Spleen (tissue), 11 donors: ENCODE data around the gene KCTD5. TPM values are rescaled to one million over a fixed set of nuclear protein-coding genes. Genes with fewer than 3 reads are reported as not detected.
"Not testable (repeated sequence)": the region's sequence is repeated elsewhere in the genome, so short reads cannot be mapped to it uniquely, and the experiment has no call there.

Experiments used
- DNase-seq: peaks from one replicate; pipeline ENCODE4 v3.0.0-alpha.2; 2020
- H3K27ac ChIP-seq, 8 donors: fragments of 200-600 bp; sonication (generic) in 7 of 8; 1 replicate in 4 of 8; 2 replicates in 4 of 8; pipeline versions ENCODE4 v1.5.0 to v1.8.0; 2016 to 2021; ENCODE audit warnings: inconsistent platforms in 4 of 8, mild to moderate bottlenecking in 4 of 8, moderate library complexity in 1 of 8
- H3K27me3 ChIP-seq, 7 donors: fragments of 200-600 bp; sonication (generic) in 6 of 7; replicated peaks in 1 of 7; 1 replicate in 4 of 7; 2 replicates in 3 of 7; pipeline versions ENCODE4 v1.5.0 to v1.8.0; 2016 to 2021; ENCODE audit warnings: inconsistent platforms in 3 of 7, mild to moderate bottlenecking in 1 of 7
- H3K36me3 ChIP-seq, 6 donors: fragments of 200-600 bp; sonication (generic) in 5 of 6; 1 replicate in 4 of 6; 2 replicates in 2 of 6; pipeline versions ENCODE4 v1.5.0 to v1.8.0; 2016 to 2021; ENCODE audit warnings: inconsistent platforms in 2 of 6
- H3K4me1 ChIP-seq, 6 donors: fragments of 200-600 bp; sonication (generic) in 5 of 6; 1 replicate in 3 of 6; 2 replicates in 3 of 6; pipeline versions ENCODE4 v1.5.0 to v1.8.0; 2016 to 2021; ENCODE audit warnings: inconsistent platforms in 3 of 6
- H3K4me3 ChIP-seq, 8 donors: fragments of 200-600 bp; sonication (generic) in 7 of 8; 1 replicate in 4 of 8; 2 replicates in 4 of 8; pipeline versions ENCODE4 v1.5.0 to v1.8.0; 2016 to 2021; ENCODE audit warnings: inconsistent platforms in 4 of 8, mild to moderate bottlenecking in 4 of 8, moderate library complexity in 2 of 8
- H3K9me3 ChIP-seq, 8 donors: fragments of 200-600 bp; sonication (generic) in 7 of 8; 1 replicate in 4 of 8; 2 replicates in 4 of 8; pipeline versions ENCODE4 v1.5.0 to v1.8.0; 2016 to 2021; ENCODE audit warnings: inconsistent platforms in 4 of 8
- POLR2A ChIP-seq, 3 donors: fragments of 450-650 bp; IDR thresholded peaks; one replicate each; pipeline ENCODE4 v1.5.1; 2017; ENCODE audit warnings: antibody characterized with exemption in 3 of 3, mild to moderate bottlenecking in 1 of 3
- POLR2AphosphoS5 ChIP-seq, 3 donors: sonication (generic); formaldehyde crosslinking; IDR thresholded peaks; one replicate each; pipeline ENCODE4 v1.5.1; 2017; ENCODE audit warnings: antibody characterized with exemption in 3 of 3
- WGBS, 5 donors: extraction: QIAGEN DNeasy Blood & Tissue Kit in 3 of 5; methylation state at CpG; one replicate each; pipeline versions ENCODE4 v1.1.5 to v1.1.7; 2013 to 2018; 5-methylcytosine and 5-hydroxymethylcytosine counted together
- intact Hi-C: fragments of 100-400 bp; cut with DNase I; formaldehyde crosslinking; loops from one replicate; pipeline ENCODE4 v1.15.0; 2023; ENCODE audit warnings: low total_unique reads
- polyA plus RNA-seq, 3 donors: library from polyadenylated mRNA; stranded (reverse); fragments of 200-250 nt; gene quantifications; one replicate each; pipeline ENCODE4 v1.2.1, GENCODE V29; 2013
- total RNA-seq, 7 donors: library from RNA; depleted of rRNA in 3 of 7; stranded (reverse); fragments of >200 nt in 3 of 7; fragmentation: NEBNext Ultra II Directional in 4 of 7; extraction: Animal tissue kit (Norgen Biotek cat#: 25700) in 4 of 7; gene quantifications; one replicate each; pipeline versions ENCODE4 v1.1.0 to v1.2.1, GENCODE V29; 2016 to 2021
- TF ChIP-seq, protein P1 (sequence below), 11 experiments: fragments of 200-600 bp in 7 of 11; fragments of 450-650 bp in 4 of 11; sonication (generic) in 4 of 11; IDR thresholded peaks in 8 of 11; conservative IDR thresholded peaks in 3 of 11; 1 replicate in 7 of 11; 2 replicates in 4 of 11; pipeline versions ENCODE4 v1.4.0 to v1.8.0; 2016 to 2021; ENCODE audit warnings: antibody characterized with exemption in 11 of 11, inconsistent platforms in 4 of 11, mild to moderate bottlenecking in 1 of 11
- donor health status: healthy with polysubstance abuse.
- donor health status: DM: no; HTN: no; CAD: no; lungs with moderate emphysema.
- donor health status: DM: no; HTN: no; CAD: no.
- donor health status: Bipolar disorder and iron deficiency.
- donor health status: healthy.
- donor health status: DM: no; HTN: no; CAD: no.
- donor health status: DM: yes; HTN: yes; CAD: no.

The KCTD5 gene
- total and polyA plus RNA-seq, 10 donors = 13.1 to 32.1 (median 26.5) TPM

DNA sequence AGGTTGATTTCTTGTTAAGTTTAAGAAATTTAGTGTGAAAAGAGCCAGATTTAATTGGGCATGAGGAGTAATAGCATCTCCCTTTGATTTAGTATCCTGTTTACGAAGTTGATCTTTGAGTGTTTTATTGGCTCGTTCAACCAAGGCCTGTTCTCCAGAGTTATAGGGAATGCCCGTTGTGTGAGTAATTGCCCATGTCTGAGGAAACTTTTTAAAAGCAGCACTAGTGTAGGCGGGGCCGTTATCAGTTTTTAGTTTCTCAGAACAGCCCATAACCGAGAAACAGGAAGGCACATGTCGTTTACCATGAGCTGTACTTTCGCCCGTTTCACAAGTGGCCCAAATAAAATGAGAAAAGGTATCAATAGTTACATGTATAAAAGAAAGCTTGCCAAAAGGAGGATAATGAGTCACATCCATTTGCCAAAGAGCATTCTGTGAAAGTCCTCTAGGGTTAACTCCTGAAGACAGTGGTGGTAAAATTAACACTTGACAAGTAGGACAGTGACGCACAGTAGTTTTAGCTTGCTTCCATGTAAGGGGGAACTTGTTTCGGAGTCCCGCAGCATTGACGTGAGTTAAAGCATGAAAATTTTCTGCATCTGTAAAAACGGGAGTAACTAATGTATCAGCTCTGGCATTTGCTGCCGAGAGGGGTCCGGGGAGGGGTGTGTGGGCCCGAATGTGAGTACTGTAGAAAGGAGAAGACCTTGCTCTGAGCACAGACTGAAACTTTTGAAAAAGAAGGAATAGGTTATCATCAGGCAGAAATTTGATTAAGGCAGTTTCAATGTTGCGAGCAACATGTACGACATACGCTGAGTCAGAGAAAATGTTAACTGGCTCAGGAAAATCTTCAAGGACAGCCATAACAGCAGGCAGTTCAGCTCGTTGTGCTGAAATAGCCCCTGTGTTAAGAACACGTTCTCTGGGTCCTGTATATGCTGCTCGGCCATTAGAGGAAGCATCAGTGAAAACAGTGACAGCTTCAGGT lies 18.5 kb upstream of the KCTD5 start:
- intact Hi-C loops = loop anchor here (5.0 kb wide), 1 partner anchor 132 kb away; the partner anchor contains the start of gene CEMP1
- Histone ChIP-seq H3K27me3 (no peaks in the 10 kb centered on the region), H3K9me3 (no peaks in the 10 kb centered on the region), H3K27ac (peak overlapping the region in 7 of 8 donors; percentile 15 to 57 (median 27)), H3K36me3 (peaks cover 0 to 62% (median 7%) of the 10 kb centered on the region in 6 donors), H3K4me1 (peaks cover 0 to 15% (median 0%) of the 10 kb centered on the region in 6 donors), H3K4me3 (no peak overlapping the region)
- no peak for DNase-seq
- 51 to 69% (median 60%) methylated on average over 23 of the region's 23 CpGs for WGBS, 5 donors
- TF ChIP-seq, protein P1, sequence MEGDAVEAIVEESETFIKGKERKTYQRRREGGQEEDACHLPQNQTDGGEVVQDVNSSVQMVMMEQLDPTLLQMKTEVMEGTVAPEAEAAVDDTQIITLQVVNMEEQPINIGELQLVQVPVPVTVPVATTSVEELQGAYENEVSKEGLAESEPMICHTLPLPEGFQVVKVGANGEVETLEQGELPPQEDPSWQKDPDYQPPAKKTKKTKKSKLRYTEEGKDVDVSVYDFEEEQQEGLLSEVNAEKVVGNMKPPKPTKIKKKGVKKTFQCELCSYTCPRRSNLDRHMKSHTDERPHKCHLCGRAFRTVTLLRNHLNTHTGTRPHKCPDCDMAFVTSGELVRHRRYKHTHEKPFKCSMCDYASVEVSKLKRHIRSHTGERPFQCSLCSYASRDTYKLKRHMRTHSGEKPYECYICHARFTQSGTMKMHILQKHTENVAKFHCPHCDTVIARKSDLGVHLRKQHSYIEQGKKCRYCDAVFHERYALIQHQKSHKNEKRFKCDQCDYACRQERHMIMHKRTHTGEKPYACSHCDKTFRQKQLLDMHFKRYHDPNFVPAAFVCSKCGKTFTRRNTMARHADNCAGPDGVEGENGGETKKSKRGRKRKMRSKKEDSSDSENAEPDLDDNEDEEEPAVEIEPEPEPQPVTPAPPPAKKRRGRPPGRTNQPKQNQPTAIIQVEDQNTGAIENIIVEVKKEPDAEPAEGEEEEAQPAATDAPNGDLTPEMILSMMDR (IDR thresholded peaks at IDR 0.05 in 8 of 11, conservative IDR thresholded peaks at IDR 0.05 in 3 of 11) = no peak
- TF ChIP-seq POLR2A (IDR thresholded peaks at IDR 0.05) (no peak), POLR2AphosphoS5 (IDR thresholded peaks at IDR 0.05) (no peak)

DNA sequence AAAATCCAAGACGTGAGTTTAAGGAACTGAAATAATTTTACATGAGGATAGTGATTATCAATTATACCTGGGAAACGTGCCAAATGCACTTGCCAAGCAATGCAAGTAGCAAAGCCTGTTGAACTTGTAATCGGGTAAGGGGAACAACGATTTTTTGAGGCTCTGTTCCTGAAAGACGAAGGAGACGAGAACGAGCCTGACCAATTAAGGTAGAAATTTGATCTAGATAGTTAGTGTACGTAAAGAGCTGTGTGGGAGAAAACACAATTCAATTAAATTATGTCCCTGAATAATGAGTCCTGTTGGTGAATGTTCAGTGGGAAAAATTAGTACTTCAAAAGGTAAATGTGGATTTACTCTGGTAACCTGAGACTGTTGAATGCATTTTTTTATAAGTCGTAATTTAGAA lies 17.7 kb upstream of the KCTD5 start:
- no peaks in the 10 kb centered on the region for H3K27me3 ChIP-seq
- H3K27ac ChIP-seq = peak overlapping the region in 3 of 8 donors; percentile 26 to 57 (median 38)
- no peaks in the 10 kb centered on the region for H3K9me3 ChIP-seq
- H3K4me3 ChIP-seq = no peak overlapping the region
- intact Hi-C loops = loop anchor here (5.0 kb wide), 1 partner anchor 132 kb away; the partner anchor contains the start of gene CEMP1
- peaks cover 0 to 69% (median 10%) of the 10 kb centered on the region in 6 donors for H3K36me3 ChIP-seq
- 75 to 85% (median 79%) methylated on average over 9 of the region's 9 CpGs for WGBS, 5 donors
- H3K4me1 ChIP-seq = peaks cover 0 to 21% (median 2%) of the 10 kb centered on the region in 6 donors
- TF ChIP-seq, protein P1 (IDR thresholded peaks at IDR 0.05 in 8 of 11, conservative IDR thresholded peaks at IDR 0.05 in 3 of 11) = no peak
- TF ChIP-seq POLR2A (IDR thresholded peaks at IDR 0.05) = no peak
- TF ChIP-seq POLR2AphosphoS5 (IDR thresholded peaks at IDR 0.05) = no peak
- DNase-seq = no peak

DNA sequence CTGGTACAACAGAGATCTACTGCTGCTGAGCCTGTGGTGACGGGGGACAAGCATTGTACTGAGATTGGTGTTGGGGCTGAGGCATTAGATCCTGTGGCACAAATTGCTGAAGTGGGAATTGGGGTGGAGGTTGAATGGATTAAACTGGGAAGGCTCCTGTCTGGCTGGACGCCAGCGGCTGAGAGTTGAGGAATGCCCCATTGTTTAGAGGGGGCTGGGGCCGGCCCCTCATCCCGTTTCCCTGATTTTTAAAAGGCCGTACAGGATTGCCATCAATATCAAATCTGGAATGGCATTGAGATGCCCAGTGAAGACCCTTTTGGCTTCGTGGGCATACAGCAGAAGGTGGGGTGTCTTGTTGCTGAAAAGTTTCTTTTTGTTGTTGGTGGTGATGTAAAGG lies 15.7 kb upstream of the KCTD5 start:
- H3K4me1 ChIP-seq = peaks cover 2 to 30% (median 18%) of the 10 kb centered on the region in 6 donors
- H3K27ac ChIP-seq, DNase-seq, H3K27me3 ChIP-seq, H3K4me3 ChIP-seq, H3K9me3 ChIP-seq, intact Hi-C loops: not testable (repeated sequence)
- H3K36me3 ChIP-seq = peaks cover 0 to 75% (median 10%) of the 10 kb centered on the region in 6 donors
- 88 to 94% (median 93%) methylated on average over 7 of the region's 7 CpGs for WGBS, 5 donors

DNA sequence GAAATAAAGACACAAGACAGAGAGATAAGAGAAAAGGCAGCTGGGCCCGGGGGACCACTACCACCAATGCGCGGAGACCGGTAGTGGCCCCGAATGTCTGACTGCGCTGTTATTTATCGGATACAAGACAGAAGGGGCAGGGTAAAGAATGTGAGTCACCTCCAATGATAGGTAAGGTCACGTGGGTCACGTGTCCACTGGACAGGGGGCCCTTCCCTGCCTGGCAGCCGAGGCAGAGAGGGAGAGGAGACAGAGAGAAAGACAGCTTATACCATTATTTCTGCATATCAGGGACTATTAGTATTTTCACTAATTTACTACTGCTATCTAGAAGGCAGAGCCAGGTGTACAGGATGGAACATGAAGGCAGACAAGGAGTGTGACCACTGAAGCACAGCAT lies 12.7 kb upstream of the KCTD5 start:
- peak overlapping the region in 2 of 8 donors; percentile 16 to 42 for H3K27ac ChIP-seq
- peaks cover 0 to 57% (median 10%) of the 10 kb centered on the region in 6 donors for H3K36me3 ChIP-seq
- peaks cover 14 to 43% (median 36%) of the 10 kb centered on the region in 6 donors for H3K4me1 ChIP-seq
- H3K27me3 ChIP-seq, intact Hi-C loops, H3K9me3 ChIP-seq, DNase-seq: not testable (repeated sequence)
- WGBS, 5 donors = 81 to 87% (median 84%) methylated on average over 9 to 10 of the region's 10 CpGs
- peak overlapping the region in 1 of 8 donors; percentile 38 for H3K4me3 ChIP-seq

DNA sequence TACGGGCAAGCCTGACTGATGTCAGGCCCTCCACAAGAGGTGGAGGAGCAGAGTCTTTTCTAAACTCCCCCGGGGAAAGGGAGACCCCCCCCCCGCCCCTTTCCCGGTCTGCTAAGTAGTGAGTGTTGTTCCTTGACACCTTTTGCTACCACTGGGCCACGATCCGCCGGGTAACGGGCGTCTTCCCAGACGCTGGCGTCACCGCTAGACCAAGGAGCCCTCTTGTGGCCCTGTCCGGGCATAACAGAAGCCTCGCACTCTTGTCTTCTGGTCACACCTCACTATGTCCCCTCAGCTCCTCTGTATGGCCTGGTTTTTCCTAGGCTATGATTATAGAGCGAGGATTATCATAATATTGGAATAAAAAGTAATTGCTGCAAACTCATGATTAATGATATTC lies 12.3 kb upstream of the KCTD5 start:
- Histone ChIP-seq H3K36me3 (peaks cover 0 to 53% (median 10%) of the 10 kb centered on the region in 6 donors), H3K4me3 (peak overlapping the region in 1 of 8 donors; percentile 38), H3K4me1 (peaks cover 14 to 47% (median 38%) of the 10 kb centered on the region in 6 donors), H3K27ac (peak overlapping the region in 2 of 8 donors; percentile 16 to 42)
- intact Hi-C loops, H3K9me3 ChIP-seq, H3K27me3 ChIP-seq: not testable (repeated sequence)
- peak; percentile 87 for DNase-seq
- WGBS, 5 donors = 14 to 43% (median 17%) methylated on average over 4 to 15 of the region's 15 CpGs
- TF ChIP-seq, protein P1 (IDR thresholded peaks at IDR 0.05 in 8 of 11, conservative IDR thresholded peaks at IDR 0.05 in 3 of 11) = peak; percentile 26 to 78 (median 58)
